ENCODE measurements around the gene PRR36. TPM values are rescaled to one million over a fixed set of nuclear protein-coding genes. Genes with fewer than 3 reads are reported as not detected.

The PRR36 gene
- total RNA-seq, 1 donor from 2014 or later = 37.4 TPM

- no peak for DNase-seq (ENCODE audit: low spot score, unreplicated experiment)
- Mint-ChIP-seq H3K4me1 (ENCODE audit: low read depth) (peaks cover 4% of the 10 kb centered on the region), H3K4me3 (ENCODE audit: low read depth) (no peak overlapping the region), H3K27me3 (peaks cover 4% of the 10 kb centered on the region), H3K9me3 (ENCODE audit: low read depth) (no peaks in the 10 kb centered on the region), H3K27ac (no peak overlapping the region), H3K36me3 (ENCODE audit: insufficient read depth) (no peaks in the 10 kb centered on the region)
- no peak for TF ChIP-seq CTCF (IDR thresholded peaks at IDR 0.05; ENCODE audit: unreplicated experiment)
Measured at GRCh38 chr19:7851623-7852500, 22.3 kb downstream of the PRR36 start.

DNA sequence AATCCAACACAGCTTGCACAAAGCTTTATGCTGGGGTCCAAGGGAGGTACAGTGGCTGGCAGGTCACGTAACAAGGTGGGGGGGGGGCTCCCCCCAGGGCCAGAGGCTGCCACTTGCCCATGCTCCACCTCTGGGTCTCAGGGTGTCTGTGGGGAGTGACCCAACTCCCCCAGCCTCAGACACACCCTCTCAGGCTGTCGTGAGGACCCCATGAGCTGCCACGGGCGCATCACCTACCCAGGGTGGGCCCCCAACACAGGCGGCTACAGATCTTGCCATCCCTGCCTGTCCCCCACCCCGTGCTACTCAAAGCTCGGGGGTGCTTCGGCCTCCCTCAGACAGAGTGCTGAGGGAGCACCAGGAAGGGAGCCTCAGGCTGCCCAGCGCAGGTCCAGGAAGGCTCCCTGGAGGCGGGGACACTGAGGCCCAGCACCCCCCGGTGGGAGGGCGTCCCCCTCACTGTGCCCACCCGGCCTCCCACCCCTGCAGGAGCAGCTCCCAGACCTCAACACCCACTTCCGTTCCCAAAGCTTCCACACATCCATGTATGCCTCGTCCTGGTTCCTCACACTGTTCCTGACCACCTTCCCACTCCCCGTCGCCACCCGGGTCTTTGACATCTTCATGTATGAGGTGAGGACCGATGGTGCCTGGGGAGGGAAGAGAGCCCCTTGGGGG, 23.1 kb downstream of the PRR36 start:
- H3K27ac Mint-ChIP-seq = no peak overlapping the region
- peaks cover 4% of the 10 kb centered on the region for H3K4me1 Mint-ChIP-seq (ENCODE audit: low read depth)

DNA sequence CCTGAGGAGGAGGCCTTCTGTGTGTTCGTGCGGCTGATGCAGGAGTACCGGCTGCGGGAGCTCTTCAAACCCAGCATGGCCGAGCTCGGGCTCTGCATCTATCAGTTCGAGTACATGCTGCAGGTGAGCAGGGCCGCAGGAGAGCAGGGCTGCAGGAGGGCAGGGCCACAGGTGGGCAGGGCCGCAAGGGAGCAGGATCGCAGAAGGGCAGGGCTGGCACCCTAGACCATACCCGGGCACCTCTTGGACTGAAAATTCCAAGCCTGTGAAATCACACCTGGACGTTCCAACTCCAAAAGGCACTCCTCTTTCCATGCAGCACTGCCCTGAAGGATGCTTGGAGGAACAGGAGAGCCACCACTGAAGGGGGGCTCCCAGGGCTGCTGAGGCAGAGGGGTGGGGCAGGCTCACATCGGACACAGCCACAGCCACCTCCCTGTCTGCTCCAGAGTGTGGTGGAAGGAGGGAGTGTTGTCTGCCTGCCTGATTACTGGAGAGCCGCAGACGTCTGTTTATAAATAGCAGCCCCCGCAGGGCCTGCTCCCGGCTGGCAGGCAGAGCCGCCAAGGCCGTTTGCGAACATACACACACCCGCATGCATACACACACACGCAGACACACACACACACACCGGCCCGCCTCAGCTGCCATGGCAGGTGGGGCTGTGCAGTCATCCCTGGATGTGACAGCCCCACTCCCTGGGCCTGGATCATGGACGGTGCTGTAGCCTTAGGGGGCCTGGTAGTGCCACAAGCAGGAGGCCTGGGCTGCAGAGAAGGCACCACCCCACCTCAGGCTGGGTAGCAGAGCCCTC, 24.0 kb downstream of the PRR36 start:
- H3K9me3 Mint-ChIP-seq (ENCODE audit: low read depth) = no peaks in the 10 kb centered on the region
- TF ChIP-seq CTCF (IDR thresholded peaks at IDR 0.05; ENCODE audit: unreplicated experiment) = no peak
- H3K4me1 Mint-ChIP-seq (ENCODE audit: low read depth) = peaks cover 4% of the 10 kb centered on the region
- no peaks in the 10 kb centered on the region for H3K36me3 Mint-ChIP-seq (ENCODE audit: insufficient read depth)
- no peak overlapping the region for H3K4me3 Mint-ChIP-seq (ENCODE audit: low read depth)
- no peak overlapping the region for H3K27ac Mint-ChIP-seq
- H3K27me3 Mint-ChIP-seq = no peaks in the 10 kb centered on the region
- DNase-seq (ENCODE audit: low spot score, unreplicated experiment) = no peak

More for the DNA sequence above, 23.1 kb downstream of the PRR36 start:
- Mint-ChIP-seq H3K9me3 (ENCODE audit: low read depth) (no peaks in the 10 kb centered on the region), H3K27me3 (no peaks in the 10 kb centered on the region), H3K36me3 (ENCODE audit: insufficient read depth) (no peaks in the 10 kb centered on the region), H3K4me3 (ENCODE audit: low read depth) (no peak overlapping the region)
- TF ChIP-seq CTCF (IDR thresholded peaks at IDR 0.05; ENCODE audit: unreplicated experiment) = no peak
- no peak for DNase-seq (ENCODE audit: low spot score, unreplicated experiment)

DNA sequence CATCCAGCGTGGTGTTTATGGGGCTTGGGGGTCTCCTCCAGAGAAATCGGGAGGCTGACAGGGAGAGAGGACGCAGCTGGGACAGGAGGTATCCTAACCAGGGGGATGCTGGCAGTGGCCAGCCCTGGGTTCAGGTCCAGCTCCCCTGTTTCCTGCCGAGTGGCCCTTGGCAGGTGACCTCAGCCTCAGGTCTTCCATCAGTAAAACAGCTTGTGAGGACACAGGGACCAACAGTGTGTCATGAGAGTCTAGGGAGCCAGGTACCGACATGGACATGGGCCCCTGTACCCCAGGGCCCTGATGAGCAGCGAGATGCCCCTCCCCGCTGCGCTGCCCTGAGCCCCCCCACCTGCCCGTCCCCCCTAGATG, 24.6 kb downstream of the PRR36 start:
- no peak overlapping the region for H3K4me3 Mint-ChIP-seq (ENCODE audit: low read depth)
- H3K9me3 Mint-ChIP-seq (ENCODE audit: low read depth) = no peaks in the 10 kb centered on the region
- TF ChIP-seq CTCF (IDR thresholded peaks at IDR 0.05; ENCODE audit: unreplicated experiment) = no peak
- H3K27ac Mint-ChIP-seq = no peak overlapping the region
- DNase-seq (ENCODE audit: low spot score, unreplicated experiment) = no peak
- H3K27me3 Mint-ChIP-seq = no peaks in the 10 kb centered on the region
- peaks cover 4% of the 10 kb centered on the region for H3K4me1 Mint-ChIP-seq (ENCODE audit: low read depth)
- no peaks in the 10 kb centered on the region for H3K36me3 Mint-ChIP-seq (ENCODE audit: insufficient read depth)
